Left renal cortex interstitium (tissue), 4 donors: Measurements from ENCODE around the gene TPK1. TPM values are rescaled to one million over a fixed set of nuclear protein-coding genes. Genes with fewer than 3 reads are reported as not detected.
A peak's percentile ranks its signal among the peaks of the same experiment; 100 is the strongest.

Experiments
- DNase-seq, 4 donors: peaks; one replicate each; pipeline ENCODE4 v3.0.0-alpha.2; 2013; ENCODE audit warnings: low read depth in 4 of 4, low spot score in 2 of 4, missing footprints in 1 of 4
- polyA plus RNA-seq, 4 donors: library from polyadenylated mRNA; unstranded; fragments of 120-200 nt; gene quantifications; one replicate each; pipeline ENCODE4 v1.2.1, GENCODE V29; 2013; ENCODE audit not compliant: insufficient read length in 4 of 4

Gene TPK1
- 1 to 10 TPM; 8.9 to 9.4 (median 9.2) TPM for polyA plus RNA-seq

GRCh38 chr7:144835652-144836544 is at the start of gene TPK1:
Gene TPK1 (minus strand): TSS chr7:144836053. CDS start chr7:144835602, 451 bp downstream.
- peak; percentile 78 to 87 (median 85) for DNase-seq

DNA sequence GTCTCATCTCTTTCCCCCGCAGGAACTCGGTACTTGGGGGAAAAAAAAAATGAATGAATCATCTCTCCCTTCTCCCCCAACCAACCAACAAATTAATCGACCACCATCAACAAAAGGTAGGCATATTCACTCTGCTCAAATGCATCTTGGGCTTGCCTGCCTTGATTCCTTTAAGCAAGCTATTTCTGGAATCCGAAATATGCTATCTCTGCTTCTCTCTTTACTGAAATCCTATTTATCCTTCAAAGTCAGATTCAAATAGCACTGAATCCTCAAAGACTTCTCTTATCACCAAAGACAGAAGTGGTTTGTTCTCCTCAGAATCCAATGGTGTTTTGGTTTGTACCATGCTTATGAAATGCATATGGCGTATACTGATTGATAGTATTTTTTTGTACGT is 49.6 kb upstream of the TPK1 start:
- DNase-seq, result no peak

DNA sequence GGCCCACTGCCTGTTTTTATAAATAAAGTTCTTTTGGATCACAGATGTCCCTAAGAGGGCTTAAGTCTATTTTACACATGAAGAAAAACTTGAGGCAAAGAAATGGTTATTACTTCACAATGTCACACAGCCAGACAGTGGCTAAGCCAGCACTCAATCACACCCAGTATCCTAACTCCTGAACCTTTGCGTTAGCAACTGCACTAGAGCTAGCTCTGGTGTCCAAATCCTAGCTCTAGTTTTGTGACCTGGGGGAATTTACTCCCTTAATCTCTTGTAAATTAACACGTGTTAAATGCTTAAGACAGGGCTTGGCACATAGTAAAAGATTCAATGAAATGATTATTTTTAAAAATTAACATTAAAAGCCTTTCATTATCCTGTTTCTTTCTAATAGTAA is 49.0 kb upstream of the TPK1 start:
- no peak for DNase-seq

DNA sequence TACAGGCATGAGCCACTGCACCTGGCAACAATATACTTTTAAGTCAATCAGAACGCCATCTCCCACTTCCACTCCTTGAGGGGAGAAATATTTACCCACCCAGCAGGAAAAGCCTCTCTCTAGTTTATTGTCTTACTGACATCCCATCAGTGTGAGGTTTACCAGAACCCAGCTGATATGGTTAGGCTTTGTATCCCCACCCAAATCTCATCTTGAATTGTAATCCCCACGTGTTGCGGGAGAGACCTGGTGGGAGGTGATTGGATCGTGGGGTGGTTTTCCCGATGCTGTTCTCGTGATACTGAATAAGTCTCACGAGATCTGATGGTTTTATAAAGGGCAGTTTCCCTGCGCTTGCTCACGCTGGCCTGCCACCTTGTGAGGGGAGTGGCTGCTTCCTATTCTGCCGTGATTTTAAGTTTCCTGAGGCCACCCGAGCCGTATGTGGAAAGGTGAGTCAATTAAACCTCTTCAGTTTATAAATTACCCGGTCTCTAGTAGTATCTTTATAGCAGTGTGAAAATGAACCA is 37.5 kb upstream of the TPK1 start:
- no peak for DNase-seq

- DNase-seq, result no peak
Measured at GRCh38 chr7:144869082-144869481, 33.2 kb upstream of the TPK1 start.

DNA sequence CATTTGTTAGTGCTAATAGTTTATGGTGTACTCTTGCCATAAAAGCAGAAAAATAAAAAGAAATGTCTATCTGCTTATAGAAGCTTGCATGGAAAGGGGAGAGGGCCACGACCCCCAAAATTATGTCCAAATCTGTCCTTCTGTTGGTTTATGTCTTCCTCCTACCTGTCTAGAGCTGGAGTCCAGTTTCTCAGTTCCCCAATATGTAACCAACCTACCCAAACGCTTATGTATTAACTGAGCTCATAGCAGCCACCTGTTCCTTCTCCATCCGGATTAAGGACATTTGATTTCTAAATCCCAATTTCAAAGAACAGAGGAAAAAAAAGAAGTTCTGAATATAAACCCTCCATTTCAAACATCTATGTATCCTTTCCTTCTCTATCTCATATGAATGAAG is 30.3 kb upstream of the TPK1 start:
- no peak for DNase-seq

- no peak for DNase-seq
Measured at GRCh38 chr7:144863320-144863647, 27.4 kb upstream of the TPK1 start.

GRCh38 chr7:144862612-144863319 is 26.9 kb upstream of the TPK1 start:
- DNase-seq, result no peak

- DNase-seq, result no peak
Measured at GRCh38 chr7:144859739-144860138, 23.9 kb upstream of the TPK1 start.

- no peak for DNase-seq
Measured at GRCh38 chr7:144857463-144857862, 21.6 kb upstream of the TPK1 start.

GRCh38 chr7:144854839-144855424 is 19.1 kb upstream of the TPK1 start:
- peak in 2 of 4 donors; percentile 19 to 21 for DNase-seq

- no peak for DNase-seq
Measured at GRCh38 chr7:144853542-144853941, 17.7 kb upstream of the TPK1 start.

DNA sequence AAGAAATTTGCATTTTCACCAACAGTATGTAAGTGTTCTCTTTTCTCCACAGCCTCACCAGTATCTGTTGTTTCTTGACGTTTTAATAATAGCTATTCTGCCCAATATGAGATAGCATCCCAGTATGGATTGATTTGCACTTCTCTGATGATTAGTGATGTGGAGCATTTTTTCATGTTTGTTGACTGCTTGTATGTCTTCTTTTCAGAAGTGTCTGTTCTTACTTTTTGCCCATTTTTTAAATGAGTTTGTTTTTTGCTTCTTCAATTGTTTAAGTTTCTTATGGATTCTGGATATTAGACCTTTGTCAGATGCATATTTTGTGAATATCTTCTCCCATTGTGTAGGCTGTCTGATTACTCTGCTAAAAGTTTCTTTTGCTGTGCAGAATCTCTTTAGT is 12.2 kb upstream of the TPK1 start:
- DNase-seq, result no peak

DNA sequence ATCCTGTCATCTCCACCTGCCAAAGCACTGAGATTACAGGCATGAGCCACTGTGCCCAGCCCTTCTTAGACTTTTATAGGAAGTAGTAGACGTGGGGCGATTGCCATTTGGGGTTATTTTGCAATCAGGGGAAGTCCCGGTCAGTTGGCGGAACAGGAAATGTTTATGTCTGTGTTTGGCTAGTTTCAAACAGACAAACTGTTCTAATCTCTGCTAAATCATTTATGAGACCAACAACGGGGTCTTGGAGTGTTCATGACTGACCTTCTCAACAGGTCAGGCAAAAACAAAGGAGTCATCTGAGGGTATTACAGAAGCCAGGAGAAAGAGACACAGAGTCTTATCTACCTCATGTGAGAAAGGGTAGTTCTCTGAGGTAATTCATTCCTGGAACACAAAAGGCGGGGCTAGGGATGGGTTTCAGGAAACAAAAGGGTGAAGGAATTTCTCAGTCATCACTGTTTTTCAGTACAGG is 6.6 kb upstream of the TPK1 start:
- DNase-seq, result no peak

DNA sequence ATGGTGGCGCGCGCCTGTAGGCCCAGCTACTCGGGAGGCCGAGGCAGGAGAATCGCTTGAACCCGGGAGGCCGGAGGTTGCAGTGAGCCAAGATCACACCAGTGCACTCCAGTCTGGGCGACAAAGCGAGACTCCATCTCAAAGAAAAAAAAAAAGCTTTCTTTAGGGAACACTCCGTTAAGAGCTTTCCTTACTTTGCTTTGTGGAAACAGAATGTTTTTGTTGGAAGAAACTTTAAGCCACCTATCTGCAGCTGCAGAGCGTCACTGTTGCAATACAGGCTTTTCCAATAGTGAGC is 641 bp upstream of the TPK1 start:
- no peak for DNase-seq

DNA sequence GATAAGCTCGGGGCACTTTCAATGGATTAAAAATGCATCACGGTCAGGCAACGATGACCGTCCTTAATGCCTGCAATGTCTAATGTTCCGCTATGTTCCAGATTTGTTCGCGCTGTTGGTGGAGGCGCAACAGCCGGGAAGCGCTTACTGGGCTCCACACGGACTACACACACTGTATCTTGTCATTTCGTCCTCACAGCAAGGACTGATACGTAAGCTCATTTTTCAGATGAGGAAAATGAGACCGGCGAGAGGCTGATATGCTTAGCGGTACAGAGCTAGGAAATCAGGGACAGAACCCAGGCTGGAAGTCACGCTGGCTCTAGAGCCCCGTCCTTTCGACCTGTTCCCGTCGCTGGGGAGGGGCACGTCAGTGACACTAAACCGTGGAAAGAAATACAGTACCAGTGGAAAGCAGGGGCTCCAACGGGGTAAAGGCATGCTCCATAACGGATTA is 670 bp downstream of the TPK1 start:
- peak in 3 of 4 donors; percentile 53 to 89 (median 76) for DNase-seq

DNA sequence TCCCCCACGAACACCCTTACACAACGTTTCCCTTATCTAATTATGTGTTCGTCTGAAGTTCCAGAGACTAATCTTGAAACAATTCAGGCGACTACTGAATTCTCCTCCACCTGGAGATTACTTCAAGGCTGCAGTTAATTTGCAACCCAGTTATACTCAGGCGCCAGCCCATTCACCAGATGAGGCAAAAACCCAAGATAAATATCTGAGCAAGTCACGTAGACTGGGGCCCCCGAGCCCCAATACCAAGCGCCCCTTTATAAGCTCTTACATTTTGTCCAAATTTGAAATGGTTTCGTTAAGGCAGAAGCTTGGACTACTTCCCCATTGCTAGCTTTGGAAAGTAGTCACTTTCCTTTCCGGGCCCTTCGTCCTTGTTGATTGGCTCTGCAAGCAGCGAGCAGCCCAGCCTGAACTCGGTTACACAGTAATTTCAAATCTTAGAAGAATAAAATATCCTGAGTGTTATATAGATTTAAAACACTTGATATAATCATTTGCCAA is 1.2 kb downstream of the TPK1 start:
- DNase-seq, result no peak

GRCh38 chr7:144830811-144831210 is 5.0 kb downstream of the TPK1 start:
- no peak for DNase-seq

DNA sequence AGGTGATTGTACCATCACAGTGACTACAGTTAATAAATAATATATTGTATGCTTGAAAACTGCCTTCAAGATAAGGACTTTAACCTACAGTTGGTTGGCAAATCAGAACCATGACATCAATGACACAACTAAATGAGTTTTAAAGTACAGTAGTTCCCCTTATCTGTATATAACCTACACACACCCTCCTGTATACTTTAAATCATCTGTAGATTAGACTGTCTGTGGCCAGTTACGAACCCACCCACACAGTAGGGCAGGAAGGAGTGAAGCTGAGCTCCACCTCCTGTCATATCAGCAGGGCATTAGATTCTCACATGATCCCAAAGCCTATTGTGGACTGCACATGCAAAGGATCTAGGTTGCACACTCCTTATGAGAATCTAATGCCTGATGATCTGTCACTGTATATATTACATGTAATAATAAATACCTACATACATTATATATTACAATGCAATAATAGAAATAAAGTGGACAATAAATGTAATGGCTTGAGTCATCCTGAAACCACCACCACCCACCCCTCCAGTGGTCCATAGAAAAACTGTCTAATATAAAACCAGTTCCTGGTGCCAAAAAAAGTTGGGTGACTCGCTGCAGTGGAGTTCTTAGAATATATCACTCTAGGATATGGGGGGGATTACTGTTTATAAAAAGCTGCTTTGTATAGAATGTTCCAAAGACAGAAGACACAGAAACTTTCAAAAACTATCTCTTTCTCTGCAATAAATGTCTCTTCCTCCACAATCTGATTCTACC is 5.6 kb downstream of the TPK1 start:
- DNase-seq, result no peak

GRCh38 chr7:144827621-144828020 is 8.2 kb downstream of the TPK1 start:
- DNase-seq, result peak; percentile 39 to 59 (median 52)
